ENCODE data around the gene ZNF30. TPM values are rescaled to one million over a fixed set of nuclear protein-coding genes. Genes with fewer than 3 reads are reported as not detected.

Gene ZNF30
- total RNA-seq (1 to 10 TPM; 1.9 to 5.5 (median 2.9) TPM), polyA plus RNA-seq (1 to 10 TPM; 1.5 to 3.7 TPM)
- long read RNA-seq, donor 1, transcript ZNF30-204 (5 exons, 2,280 nt): minor isoform, 6 of 19 reads
- long read RNA-seq, donor 1, transcript ZNF30-206 (6 exons, 2,583 nt): major isoform, 9 of 19 reads
- long read RNA-seq, donor 1, partial matches to known transcripts: 0 of 19 reads
- long read RNA-seq, donor 1, other reads (novel, unspliced or antisense): 3 of 19 reads
- long read RNA-seq, donor 2, partial matches to known transcripts: 0 of 1 reads
- long read RNA-seq, donor 2, other reads (novel, unspliced or antisense): 0 of 1 reads
- long read RNA-seq, donor 3, partial matches to known transcripts: 0 of 9 reads
- long read RNA-seq, donor 3, other reads (novel, unspliced or antisense): 4 of 9 reads

DNA sequence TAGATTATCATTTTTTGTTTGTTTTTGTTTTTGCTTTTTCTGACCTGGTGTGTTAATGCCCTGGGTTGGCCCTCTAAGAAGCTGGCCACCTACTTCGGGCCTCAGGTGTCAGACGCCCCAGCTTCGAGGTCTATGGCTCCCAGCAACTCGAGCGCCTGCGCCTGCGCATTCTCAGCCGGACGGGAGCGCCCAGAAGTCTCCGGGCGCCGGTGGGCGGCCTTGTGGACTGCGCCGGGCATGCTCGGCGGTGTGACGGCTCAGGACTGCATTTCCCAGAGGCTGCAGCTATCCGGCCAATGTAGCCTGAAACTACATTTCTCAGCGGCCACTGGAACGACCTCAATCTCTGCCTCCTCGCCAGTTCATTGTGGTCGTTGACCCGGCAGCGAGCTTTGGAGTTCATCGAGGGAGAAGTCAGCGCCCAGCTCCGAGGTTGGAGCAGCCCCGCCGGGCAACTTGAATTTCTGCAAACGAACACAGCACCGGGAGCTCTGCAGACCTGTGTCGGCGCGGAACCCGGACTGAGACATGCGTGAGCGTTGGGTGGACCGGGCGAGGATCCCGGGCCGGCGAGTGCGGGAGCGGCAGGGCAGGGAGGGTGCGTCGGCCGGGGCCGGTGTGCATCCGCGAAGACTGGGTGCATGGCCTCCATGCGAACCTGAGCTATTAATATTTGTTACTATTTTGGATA, at the start of gene ZNF30:
Gene ZNF30, plus strand, starts transcription at position 219 of the 691 bp plus-strand sequence. CDS start 3,045 bp downstream, outside the sequence.
- Histone ChIP-seq H3K27me3 (no peaks in the 10 kb centered on the region), H3K27ac (peak within 1 kb of the TSS in 1 of 2 donors; percentile 50), H3K36me3 (no peaks in the 10 kb centered on the region), H3K4me3 (peak within 1 kb of the TSS; percentile 42), H3K9me3 (no peaks in the 10 kb centered on the region), H3K4me1 (ENCODE audit: insufficient read depth) (peaks cover 3% of the 10 kb centered on the region)
- 0% methylated on average over 53 of the region's 53 CpGs for WGBS, 3 donors
- intact Hi-C loops (cut with DNase I): no loop called here
- TF ChIP-seq CTCF (IDR thresholded peaks at IDR 0.05) (no peak), EP300 (IDR thresholded peaks at IDR 0.05) (no peak), POLR2A (IDR thresholded peaks at IDR 0.05) (no peak)
- peak; percentile 84 to 94 (median 89) for DNase-seq

DNA sequence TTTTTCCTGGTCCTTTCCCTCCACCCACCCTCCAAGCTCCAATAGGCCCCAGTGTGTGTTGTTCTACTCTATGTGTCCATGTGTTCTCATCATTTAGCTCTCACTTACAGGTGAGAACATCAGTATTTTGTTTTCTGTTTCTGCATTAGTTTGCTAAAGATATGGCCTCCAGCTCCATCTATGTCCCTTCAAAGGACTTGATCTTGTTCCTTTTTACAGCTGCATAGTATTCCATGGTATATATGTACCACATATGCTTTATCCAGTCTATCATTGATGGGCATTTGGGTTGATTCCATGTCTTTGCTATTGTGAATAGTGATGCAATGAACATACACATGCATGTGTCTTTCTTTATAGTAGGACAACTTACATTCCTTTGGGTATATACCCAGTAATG, 47.1 kb upstream of the ZNF30 start:
- TF ChIP-seq POLR2A (IDR thresholded peaks at IDR 0.05) (no peak), EP300 (IDR thresholded peaks at IDR 0.05) (no peak), CTCF (IDR thresholded peaks at IDR 0.05) (no peak)
- Histone ChIP-seq H3K4me1 (ENCODE audit: insufficient read depth) (no peaks in the 10 kb centered on the region), H3K36me3 (no peaks in the 10 kb centered on the region), H3K4me3 (no peak overlapping the region), H3K27me3 (no peaks in the 10 kb centered on the region), H3K9me3 (no peaks in the 10 kb centered on the region), H3K27ac (no peak overlapping the region)
- no peak for DNase-seq
- intact Hi-C loops (cut with DNase I): no loop called here

DNA sequence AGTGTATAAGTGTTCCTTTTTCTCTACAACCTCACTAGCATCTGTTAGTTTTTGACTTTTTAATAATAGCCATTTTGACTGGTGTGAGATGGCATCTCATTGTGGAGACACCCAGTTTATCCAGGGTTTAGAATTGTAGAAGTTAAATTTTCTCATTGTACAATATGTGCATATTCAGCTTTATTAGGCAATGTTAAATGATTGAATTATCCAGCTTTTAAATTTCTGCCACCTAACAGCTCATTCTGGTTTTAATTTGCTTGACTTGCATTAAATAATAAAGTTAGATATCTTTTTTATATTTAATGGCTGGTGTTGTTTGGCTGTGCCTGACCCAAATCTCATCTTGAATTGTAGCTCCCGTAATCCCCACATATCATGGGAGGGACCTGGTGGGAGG, 46.7 kb upstream of the ZNF30 start:
- Histone ChIP-seq H3K9me3 (no peaks in the 10 kb centered on the region), H3K4me3 (no peak overlapping the region), H3K4me1 (ENCODE audit: insufficient read depth) (no peaks in the 10 kb centered on the region), H3K27ac (no peak overlapping the region), H3K27me3 (no peaks in the 10 kb centered on the region), H3K36me3 (no peaks in the 10 kb centered on the region)
- WGBS, 3 donors: 67 to 80% (median 73%) methylated on average over 1 of the region's 1 CpG
- intact Hi-C loops (cut with DNase I): no loop called here
- TF ChIP-seq EP300 (IDR thresholded peaks at IDR 0.05) (no peak), POLR2A (IDR thresholded peaks at IDR 0.05) (no peak), CTCF (IDR thresholded peaks at IDR 0.05) (no peak)
- no peak for DNase-seq

GRCh38 chr19:34881982-34882381, 44.7 kb upstream of the ZNF30 start:
- WGBS, 3 donors: 47 to 73% (median 61%) methylated on average over 1 of the region's 1 CpG
- H3K4me3 ChIP-seq: no peak overlapping the region
- H3K4me1 ChIP-seq (ENCODE audit: insufficient read depth): no peaks in the 10 kb centered on the region
- no peak overlapping the region for H3K27ac ChIP-seq
- no peaks in the 10 kb centered on the region for H3K36me3 ChIP-seq
- TF ChIP-seq POLR2A (IDR thresholded peaks at IDR 0.05) (no peak), EP300 (IDR thresholded peaks at IDR 0.05) (no peak), CTCF (IDR thresholded peaks at IDR 0.05) (no peak)
- intact Hi-C loops (cut with DNase I): no loop called here
- H3K27me3 ChIP-seq: no peaks in the 10 kb centered on the region
- DNase-seq: no peak
- no peaks in the 10 kb centered on the region for H3K9me3 ChIP-seq

All from ovary (tissue), 10 donors.